DMS153 treated with DMSO at 0.1 percent for 48 hours (cell line): ENCODE data around the gene RRBP1.
A peak's percentile ranks its signal among the peaks of the same experiment; 100 is the strongest.

Experiments used
- DNase-seq: peaks from one replicate; lab custom pipeline; 2025; ENCODE audit not compliant: unreplicated experiment; lab: John Stamatoyannopoulos, UW

RRBP1 gene

GRCh38 chr20:17584689-17585088 is 97.4 kb downstream of the RRBP1 start:
- DNase-seq = no peak

DNA sequence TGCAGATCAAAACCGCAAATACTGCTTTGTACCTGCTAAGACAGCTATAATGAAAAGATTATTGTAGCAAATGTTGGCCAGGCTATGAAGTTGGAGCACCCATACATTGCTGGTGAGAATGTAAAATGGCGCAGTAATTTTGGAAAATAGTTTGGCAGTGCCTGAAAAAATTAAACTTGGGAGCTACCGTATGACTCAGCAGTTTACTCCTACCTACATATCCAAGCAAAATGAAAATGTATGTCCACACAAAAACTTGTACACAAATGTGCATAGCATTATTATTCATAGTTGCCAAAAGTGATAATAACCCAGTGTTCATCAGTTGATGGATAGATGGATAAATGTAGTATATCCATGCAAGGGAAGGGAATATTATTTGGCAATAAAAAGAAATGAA is 98.9 kb downstream of the RRBP1 start:
- DNase-seq = no peak

DNA sequence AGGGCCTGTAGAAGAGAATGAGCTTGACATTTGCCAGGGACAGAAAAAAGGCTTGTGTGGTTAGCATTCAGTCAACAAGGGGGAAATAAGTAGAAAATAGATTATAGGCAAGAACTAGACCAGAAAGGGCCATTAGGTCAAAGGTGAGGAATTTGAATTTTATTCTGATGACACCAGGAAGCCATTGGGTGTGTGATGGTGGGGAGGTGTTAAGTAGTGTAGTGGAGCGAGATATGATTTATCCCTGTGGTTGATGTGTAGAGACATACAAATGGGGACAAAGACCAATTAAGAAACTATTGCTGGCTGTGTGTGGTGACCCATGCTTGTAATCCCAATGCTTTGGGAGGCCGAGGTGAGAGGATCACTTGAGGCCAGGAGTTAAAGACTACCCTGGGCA is 101.1 kb downstream of the RRBP1 start:
- DNase-seq = no peak

- DNase-seq = no peak
These were observed 102.5 kb downstream of the RRBP1 start for GRCh38 chr20:17579369-17580039.

- no peak for DNase-seq
These were observed 105.8 kb downstream of the RRBP1 start for GRCh38 chr20:17576215-17576614.

DNA sequence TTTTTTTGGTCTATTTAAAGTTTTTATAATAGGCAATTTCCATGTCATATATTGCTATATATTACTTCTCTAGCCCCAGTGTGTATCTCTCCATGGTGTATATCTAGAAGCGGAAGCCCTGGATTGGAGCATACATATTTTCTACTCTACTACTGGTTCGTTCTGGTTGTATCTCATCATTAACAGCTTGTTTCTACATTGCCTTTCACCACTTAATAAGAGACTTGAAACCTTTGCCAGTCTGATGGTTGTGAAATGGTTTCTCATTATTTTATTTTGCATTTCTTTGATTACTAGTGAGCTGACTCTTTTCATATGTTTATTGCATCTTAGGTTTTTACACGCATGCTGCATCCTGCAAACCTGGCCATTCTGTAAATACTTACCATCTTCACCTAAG is 108.6 kb downstream of the RRBP1 start:
- DNase-seq = no peak

DNA sequence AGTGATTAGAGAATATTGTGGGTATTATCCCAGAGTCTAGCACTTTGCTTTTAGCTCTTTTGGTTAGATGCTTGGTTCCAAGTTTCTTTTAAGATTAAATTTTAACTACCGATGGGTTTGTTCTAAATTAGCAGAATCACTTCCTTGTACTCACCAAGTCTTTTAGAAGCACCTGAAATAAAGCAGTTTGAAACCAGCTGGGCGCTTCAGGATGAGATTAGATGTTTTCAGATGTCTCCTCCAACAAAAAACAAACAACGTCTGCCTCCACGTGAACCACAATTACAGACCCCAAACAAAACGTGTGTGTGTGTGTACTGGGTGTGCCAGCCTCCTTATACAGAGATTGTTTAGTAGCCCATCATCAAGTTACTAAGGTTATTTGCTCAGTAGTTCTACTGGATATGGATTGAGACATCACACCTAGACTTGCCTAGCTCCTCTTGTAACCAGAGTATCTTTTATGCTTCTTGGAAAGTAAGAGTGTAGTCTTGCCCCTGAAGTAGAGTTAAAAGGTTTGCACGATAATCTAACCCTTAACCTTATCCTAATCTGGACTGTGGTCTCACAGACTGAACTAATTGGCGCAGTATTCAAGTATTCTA is 109.9 kb downstream of the RRBP1 start:
- peak; percentile 2 for DNase-seq

- no peak for DNase-seq
These were observed 110.9 kb downstream of the RRBP1 start for GRCh38 chr20:17571153-17571527.

DNA sequence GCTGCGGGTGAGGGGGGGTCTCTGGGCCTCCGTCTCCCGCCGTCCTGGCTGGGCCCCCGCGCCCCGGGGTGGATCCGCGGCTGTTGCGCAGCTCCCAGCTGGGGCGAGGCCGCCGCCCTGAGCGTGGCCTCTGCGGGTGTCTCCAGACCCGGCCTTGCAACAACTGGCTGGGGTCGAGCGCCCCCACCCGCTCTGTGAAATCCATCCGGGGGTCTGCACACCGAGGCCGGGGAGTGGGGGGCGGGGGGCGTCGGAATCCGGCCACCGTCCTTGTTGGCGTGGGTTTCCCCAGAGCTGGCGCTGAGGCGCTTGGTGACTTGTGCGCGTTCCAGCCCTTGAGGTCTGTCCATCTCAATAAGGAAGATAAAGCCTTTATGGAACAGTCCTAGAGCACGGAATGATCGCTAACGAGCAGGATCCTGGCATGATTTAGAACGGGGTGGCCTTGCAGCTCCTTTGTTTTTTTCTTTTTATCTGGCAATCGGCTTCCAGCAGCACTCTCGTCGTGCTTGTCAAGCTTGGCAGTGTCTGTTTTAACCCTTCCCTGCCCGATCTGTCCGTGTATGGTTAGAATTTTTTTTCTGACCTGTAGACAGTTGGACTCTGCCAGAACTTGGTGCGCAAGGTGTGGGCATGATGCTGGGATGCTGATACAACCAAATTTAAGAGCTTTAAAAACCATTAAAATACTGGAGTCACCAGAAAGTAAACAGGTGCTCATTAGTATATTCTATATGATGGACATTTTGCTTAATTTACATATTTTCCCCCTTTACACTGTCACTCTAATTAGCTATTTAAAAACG is 111.5 kb downstream of the RRBP1 start:
- peak; percentile 32 for DNase-seq

DNA sequence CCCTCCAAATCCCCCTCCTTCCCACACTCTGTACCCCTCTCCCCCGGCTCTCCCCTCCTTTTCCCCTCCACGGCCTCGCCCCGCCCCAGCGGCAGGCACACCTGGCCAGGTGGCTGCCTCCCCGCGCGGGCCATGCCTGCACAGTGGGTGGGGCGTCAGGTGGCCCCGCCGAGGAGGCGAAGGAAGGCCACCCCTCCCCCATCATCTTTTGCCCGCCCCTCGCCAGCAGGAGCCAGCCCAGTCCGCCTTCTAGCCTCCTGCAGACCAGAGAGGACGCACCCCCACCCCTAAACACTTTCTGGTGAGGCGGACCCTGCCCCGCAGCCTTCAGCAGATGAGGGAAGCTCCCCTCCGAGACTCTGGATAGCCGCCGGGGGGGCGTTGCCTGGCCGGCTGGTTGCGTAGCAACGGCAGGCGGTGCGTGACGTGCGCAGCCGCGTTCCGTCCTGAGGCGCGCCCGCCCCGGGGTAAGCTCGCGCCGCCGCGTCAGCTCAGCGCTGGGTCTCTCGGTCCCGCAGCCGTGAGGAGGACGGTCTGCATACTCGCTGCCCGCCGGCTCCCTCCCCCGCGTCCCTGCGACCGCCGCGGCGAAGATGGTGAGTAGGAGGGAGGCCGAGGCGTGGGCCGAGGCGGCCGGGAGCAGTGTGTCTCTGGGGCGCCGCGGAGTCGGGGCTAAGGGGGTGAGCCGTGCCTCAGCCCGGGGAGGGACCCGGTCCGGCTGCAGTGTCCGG is 112.3 kb downstream of the RRBP1 start, which contains the start of gene DSTN:
Gene DSTN (plus strand): TSS at position 460 of the 731 bp plus-strand sequence. CDS start 134 bp downstream, at position 594.
- peak; percentile 85 for DNase-seq

DNA sequence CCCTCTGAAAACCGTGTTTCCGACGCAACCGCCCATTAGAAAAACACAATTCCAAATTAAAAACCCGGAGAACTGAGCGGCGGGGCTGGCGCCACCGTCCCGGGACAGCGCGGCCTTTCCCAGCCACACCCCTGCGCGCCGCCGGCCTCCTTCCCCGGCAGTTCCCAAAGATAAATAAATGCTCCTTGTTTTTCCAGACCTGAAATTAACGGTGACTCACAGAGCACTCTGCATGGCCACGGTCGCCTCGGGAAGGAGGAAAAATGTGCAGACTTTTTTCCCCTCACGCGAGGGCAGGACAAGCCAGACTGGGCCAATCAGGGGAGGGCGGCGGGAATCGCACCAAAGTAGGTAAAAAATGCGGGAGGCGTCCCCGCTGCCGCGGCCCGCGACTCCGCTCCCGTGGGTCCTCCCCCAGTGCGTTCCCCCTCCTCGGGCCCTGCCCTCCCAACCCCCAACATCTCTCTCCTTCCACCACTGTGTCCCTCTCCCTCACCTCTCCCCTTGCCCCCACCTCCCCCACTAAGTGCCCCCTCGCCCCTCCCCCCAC is 113.0 kb downstream of the RRBP1 start:
- peak; percentile 25 for DNase-seq

GRCh38 chr20:17568045-17568788 is 113.8 kb downstream of the RRBP1 start:
- DNase-seq = no peak

DNA sequence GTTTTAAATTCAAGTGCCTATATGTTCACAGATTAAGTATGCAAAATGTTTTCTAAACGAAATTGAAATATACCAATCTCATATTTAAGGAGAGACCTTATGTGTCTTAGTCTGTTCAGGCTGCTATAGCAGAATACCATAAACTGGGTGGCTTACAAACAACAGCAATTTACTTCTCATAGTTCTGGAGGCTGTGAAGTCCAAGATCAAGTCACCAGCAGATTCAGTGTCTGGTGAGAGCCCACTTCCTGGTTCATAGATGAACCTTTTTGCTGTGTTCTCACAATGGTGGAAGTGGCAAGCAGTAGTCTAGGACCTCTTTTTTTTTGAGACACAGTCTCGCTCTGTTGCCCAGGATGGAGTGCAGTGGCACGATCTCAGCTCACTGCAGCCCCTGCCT is 115.7 kb downstream of the RRBP1 start:
- no peak for DNase-seq

GRCh38 chr20:17565169-17565845 is 116.7 kb downstream of the RRBP1 start:
- DNase-seq = no peak
